Stimulated activated CD4-positive, alpha-beta T cell treated with anti-CD3 and anti-CD28 coated beads, TNF-alpha, amount 100 ng/mL, for 24 hours (primary cell): ENCODE measurements around the gene DNAH8.

Experiments used
- DNase-seq, 3 experiments: peaks; one replicate each; pipeline ENCODE4 v3.0.0-alpha.2; 2020; ENCODE audit warnings: low read depth in 3 of 3

The DNAH8 gene

GRCh38 chr6:38796850-38797249 is 81.7 kb downstream of the DNAH8 start:
- no peak for DNase-seq

GRCh38 chr6:38797391-38797790 is 82.3 kb downstream of the DNAH8 start:
- DNase-seq: no peak

- no peak for DNase-seq
These were observed 84.5 kb downstream of the DNAH8 start for GRCh38 chr6:38799529-38800184.

- DNase-seq: no peak
These were observed 86.2 kb downstream of the DNAH8 start for GRCh38 chr6:38801305-38801704.

- no peak for DNase-seq
These were observed 87.4 kb downstream of the DNAH8 start for GRCh38 chr6:38802497-38802896.

GRCh38 chr6:38803129-38803528 is 88.0 kb downstream of the DNAH8 start:
- DNase-seq: no peak

- DNase-seq: no peak
These were observed 89.2 kb downstream of the DNAH8 start for GRCh38 chr6:38804358-38804757.

- DNase-seq: no peak
These were observed 90.1 kb downstream of the DNAH8 start for GRCh38 chr6:38805127-38805655.

- no peak for DNase-seq
These were observed 90.6 kb downstream of the DNAH8 start for GRCh38 chr6:38805692-38806091.

- DNase-seq: no peak
These were observed 91.2 kb downstream of the DNAH8 start for GRCh38 chr6:38806271-38806670.

GRCh38 chr6:38806833-38807232 is 91.7 kb downstream of the DNAH8 start:
- DNase-seq: no peak

- DNase-seq: no peak
These were observed 92.9 kb downstream of the DNAH8 start for GRCh38 chr6:38808039-38808438.

- DNase-seq: no peak
These were observed 98.1 kb downstream of the DNAH8 start for GRCh38 chr6:38813041-38813823.

- no peak for DNase-seq
These were observed 99.7 kb downstream of the DNAH8 start for GRCh38 chr6:38814761-38815160.

- DNase-seq: no peak
These were observed 100.1 kb downstream of the DNAH8 start for GRCh38 chr6:38815250-38815649.

GRCh38 chr6:38818691-38819090 is 103.6 kb downstream of the DNAH8 start:
- no peak for DNase-seq

- no peak for DNase-seq
These were observed 107.9 kb downstream of the DNAH8 start for GRCh38 chr6:38822963-38823362.

GRCh38 chr6:38824243-38824894 is 109.3 kb downstream of the DNAH8 start:
- DNase-seq: no peak

GRCh38 chr6:38827024-38827423 is 111.9 kb downstream of the DNAH8 start:
- DNase-seq: no peak

- no peak for DNase-seq
These were observed 116.8 kb downstream of the DNAH8 start for GRCh38 chr6:38831865-38832264.

GRCh38 chr6:38833320-38833719 is 118.2 kb downstream of the DNAH8 start:
- DNase-seq: no peak

GRCh38 chr6:38836585-38836984 is 121.5 kb downstream of the DNAH8 start:
- no peak for DNase-seq

- no peak for DNase-seq
These were observed 122.0 kb downstream of the DNAH8 start for GRCh38 chr6:38837101-38837500.
